CD4-positive, alpha-beta T cell treated with Interleukin-1 beta for 1 hour (primary cell): ENCODE data around the gene CXCL11.
"Not testable (repeated sequence)": the region's sequence is repeated elsewhere in the genome, so short reads cannot be mapped to it uniquely, and the experiment has no call there.

ENCODE experiments used
- DNase-seq, 2 donors: peaks; one replicate each; pipeline ENCODE4 v3.0.0-alpha.2; 2020 to 2022

The CXCL11 gene

DNA sequence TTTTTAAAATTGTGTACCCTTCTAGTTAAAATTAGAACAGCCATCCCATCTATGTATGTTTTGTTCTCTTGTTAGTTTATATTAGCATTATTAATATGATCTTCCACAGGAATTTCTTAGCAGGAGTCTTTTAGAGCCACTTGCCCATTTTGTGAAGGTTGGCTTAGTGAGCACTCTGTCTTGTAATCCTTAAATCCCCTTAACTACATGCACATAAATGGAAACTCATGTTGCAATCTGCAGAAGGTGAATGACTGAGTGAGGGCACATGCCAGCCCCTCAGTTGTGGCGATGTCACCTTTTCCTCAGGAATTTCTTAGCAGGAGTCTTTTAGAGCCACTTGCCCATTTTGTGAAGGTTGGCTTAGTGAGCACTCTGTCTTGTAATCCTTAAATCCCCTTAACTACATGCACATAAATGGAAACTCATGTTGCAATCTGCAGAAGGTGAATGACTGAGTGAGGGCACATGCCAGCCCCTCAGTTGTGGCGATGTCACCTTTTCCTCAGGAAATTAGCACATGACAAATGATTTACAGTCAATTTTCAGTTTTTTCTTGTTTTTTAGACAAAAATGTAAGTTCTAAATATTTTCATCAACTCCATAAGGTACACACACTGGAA, 37.2 kb downstream of the CXCL11 start:
- not testable (repeated sequence) for DNase-seq

DNA sequence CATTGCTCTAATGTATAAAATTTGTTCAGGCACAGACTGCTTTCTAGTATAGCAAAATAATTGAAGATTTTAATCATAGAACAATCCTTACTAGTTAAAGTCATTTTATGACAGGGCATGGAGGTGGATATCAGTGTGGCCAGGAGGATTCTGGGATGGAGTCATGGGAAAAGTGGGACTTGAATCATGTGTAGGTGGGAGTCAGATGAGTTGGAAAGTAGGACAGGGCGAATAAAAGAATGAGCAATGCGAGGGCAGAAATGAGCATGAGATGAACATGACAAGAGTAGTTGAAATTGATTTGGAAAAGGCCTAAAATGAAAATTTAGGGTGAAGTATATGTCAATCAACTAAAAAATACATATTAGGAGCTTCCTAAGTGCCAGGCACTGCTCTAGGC, 37.9 kb downstream of the CXCL11 start:
- no peak for DNase-seq

DNA sequence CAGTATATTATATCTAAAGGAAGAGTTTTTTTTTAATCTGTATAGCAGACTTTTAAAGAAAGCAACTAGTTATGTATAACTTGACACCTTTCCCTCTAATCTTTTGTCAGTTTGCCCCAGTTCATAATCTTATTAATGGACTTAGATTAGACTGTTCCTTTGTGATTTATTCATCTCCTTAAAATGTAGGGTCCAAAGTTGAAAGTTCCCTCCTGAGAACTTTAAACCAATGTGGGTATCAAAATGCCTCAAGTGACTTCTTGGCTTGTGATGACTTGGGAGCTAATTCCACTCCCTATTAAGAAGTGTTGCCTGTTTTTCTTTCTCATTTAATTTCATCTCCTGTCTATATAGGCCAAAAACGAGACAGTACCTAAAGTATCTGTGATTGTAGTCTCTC, 38.8 kb downstream of the CXCL11 start:
- DNase-seq = no peak

DNA sequence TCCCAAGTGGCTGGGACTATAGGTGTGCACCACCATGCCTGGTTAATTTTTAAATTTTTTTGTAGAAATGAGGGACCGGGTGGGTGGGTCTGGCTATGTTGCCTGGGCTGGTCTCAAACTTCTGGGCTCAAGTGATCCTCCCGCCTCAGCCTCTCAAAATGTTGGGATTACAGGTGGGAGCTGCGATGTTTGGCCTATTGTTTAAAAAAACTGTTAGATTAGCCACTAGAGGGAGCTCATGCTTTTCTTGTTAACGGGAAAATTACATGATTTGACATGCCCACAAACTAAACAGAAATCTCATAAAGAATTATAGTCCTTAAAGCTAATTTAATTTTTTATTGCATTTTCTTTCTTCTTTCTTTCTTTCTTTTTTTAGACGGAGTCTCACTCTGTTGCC, 40.1 kb downstream of the CXCL11 start:
- peak in 1 of 2 donors; percentile 56 for DNase-seq

GRCh38 chr4:75992462-75992861, 43.4 kb downstream of the CXCL11 start:
- no peak for DNase-seq

- peak in 1 of 2 donors; percentile 7 for DNase-seq
These were observed 45.9 kb downstream of the CXCL11 start for GRCh38 chr4:75989846-75990528.

DNA sequence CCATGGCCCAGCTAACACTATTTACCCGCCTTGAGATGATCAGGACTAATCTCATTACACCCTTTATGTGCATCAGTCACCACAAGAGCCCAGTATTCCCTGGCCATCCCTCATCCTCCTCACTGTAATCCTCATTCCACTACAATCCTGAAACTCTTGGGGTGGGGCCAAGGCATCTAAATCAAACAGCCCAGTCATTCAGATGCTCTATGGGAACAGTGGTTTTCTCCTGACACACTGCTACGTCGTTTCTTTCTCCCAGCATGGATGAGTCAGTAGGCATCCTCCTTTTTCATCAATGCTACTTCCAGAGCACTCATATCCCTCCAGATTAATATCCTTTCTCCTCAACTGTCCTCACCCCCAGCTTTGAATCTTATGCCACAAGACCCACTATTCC, 50.8 kb downstream of the CXCL11 start:
- DNase-seq = no peak
